Small intestine (tissue), 7 donors: ENCODE data around the gene SLC12A7. TPM values are rescaled to one million over a fixed set of nuclear protein-coding genes. Genes with fewer than 3 reads are reported as not detected.
"Not testable (repeated sequence)": the region's sequence is repeated elsewhere in the genome, so short reads cannot be mapped to it uniquely, and the experiment has no call there.

Experiments
- DNase-seq, 2 donors: peaks; one replicate each; pipeline versions ENCODE4 v3.0.0 to v3.0.0-alpha.2; 2013
- FAIRE-seq: peaks from 2 replicates; lab custom pipeline; 2012; peaks lifted over from hg19 to GRCh38; lab: Jason Lieb, UNC
- H3K27ac ChIP-seq, 3 donors: one replicate each; pipeline ENCODE4 v1.5.1; 2013; ENCODE audit warnings: low read length in 2 of 3, mild to moderate bottlenecking in 2 of 3, control low read depth in 1 of 3, inconsistent platforms in 1 of 3, low read depth in 1 of 3, moderate library complexity in 1 of 3
- H3K27me3 ChIP-seq, 3 donors: one replicate each; pipeline ENCODE4 v1.6.1; 2013; ENCODE audit warnings: low read length in 3 of 3, inconsistent platforms in 1 of 3; ENCODE audit not compliant: control insufficient read depth in 3 of 3, insufficient read depth in 3 of 3
- H3K36me3 ChIP-seq, 3 donors: one replicate each; pipeline ENCODE4 v1.6.1; 2013; ENCODE audit warnings: low read length in 3 of 3, inconsistent platforms in 1 of 3, low read depth in 1 of 3, mild to moderate bottlenecking in 1 of 3, moderate library complexity in 1 of 3; ENCODE audit not compliant: control insufficient read depth in 3 of 3, insufficient read depth in 2 of 3
- H3K4me1 ChIP-seq, 3 donors: one replicate each; pipeline ENCODE4 v1.6.1; 2013; ENCODE audit warnings: low read length in 2 of 3, inconsistent platforms in 1 of 3, low read depth in 1 of 3, mild to moderate bottlenecking in 1 of 3, moderate library complexity in 1 of 3; ENCODE audit not compliant: control insufficient read depth in 3 of 3, insufficient read depth in 2 of 3
- H3K4me3 ChIP-seq, 3 donors: one replicate each; pipeline ENCODE4 v1.5.1; 2013; ENCODE audit warnings: low read length in 3 of 3, control low read depth in 1 of 3, inconsistent platforms in 1 of 3, low read depth in 1 of 3, mild to moderate bottlenecking in 1 of 3, moderate library complexity in 1 of 3
- H3K9me3 ChIP-seq, 2 donors: one replicate each; pipeline ENCODE4 v1.6.1; 2013; ENCODE audit warnings: low read depth in 1 of 2, low read length in 1 of 2; ENCODE audit not compliant: control insufficient read depth in 2 of 2, insufficient read depth in 1 of 2
- WGBS, 3 donors: extraction: QIAGEN DNeasy Blood & Tissue Kit; methylation state at CpG; one replicate each; pipeline ENCODE4 v1.1.7; 2013; 5-methylcytosine and 5-hydroxymethylcytosine counted together
- polyA plus RNA-seq, 4 donors: library from polyadenylated mRNA; stranded (reverse) in 3 of 4; unstranded in 1 of 4; fragments of 200-250 nt in 3 of 4; fragments of 120-200 nt in 1 of 4; gene quantifications; one replicate each; pipeline versions ENCODE4 v1.2.1 to v1.2.3, GENCODE V29; 2013
- donor health status: healthy with polysubstance abuse.
- donor health status: control.
- donor health status: control.
- donor health status: Bipolar disorder and iron deficiency.
- donor health status: healthy.

SLC12A7 gene
- polyA plus RNA-seq, 4 donors = 32.7 to 79.9 (median 44.5) TPM

DNA sequence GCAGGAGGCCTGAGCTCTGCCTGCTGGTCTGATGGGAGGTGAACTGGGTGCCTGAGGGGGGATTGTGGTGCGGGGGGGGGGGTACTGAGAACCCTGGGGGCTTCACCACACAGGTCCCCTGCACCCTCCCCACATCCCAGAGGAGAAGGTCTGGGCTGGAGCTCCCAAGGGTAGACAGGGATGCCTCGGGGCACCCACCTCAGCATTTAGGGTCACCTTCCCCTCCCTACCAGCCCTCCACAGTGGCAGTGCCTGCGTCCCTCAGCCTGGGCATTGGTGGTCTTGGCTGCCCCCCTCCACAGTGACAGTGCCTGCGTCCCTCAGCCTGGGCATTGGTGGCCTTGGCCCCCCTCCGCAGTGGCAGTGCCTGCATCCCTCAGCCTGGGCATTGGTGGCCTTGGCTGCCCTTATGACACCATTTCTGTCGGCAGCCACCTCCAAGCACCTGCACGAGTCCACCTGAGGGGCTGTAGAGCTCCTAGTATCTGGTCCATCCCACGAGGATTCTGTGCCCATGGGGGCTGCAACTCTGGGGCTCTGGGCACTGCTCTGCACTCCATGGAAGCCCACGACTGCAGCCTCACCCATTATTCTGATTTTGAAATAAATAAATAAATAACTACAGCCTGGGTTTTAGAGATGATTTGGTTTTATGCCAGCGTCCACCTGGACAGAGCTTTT is 81.8 kb downstream of the SLC12A7 start:
- H3K27me3 ChIP-seq = no peaks in the 10 kb centered on the region
- no peak for FAIRE-seq
- WGBS, 3 donors = 85 to 92% (median 86%) methylated on average over 9 to 10 of the region's 10 CpGs

DNA sequence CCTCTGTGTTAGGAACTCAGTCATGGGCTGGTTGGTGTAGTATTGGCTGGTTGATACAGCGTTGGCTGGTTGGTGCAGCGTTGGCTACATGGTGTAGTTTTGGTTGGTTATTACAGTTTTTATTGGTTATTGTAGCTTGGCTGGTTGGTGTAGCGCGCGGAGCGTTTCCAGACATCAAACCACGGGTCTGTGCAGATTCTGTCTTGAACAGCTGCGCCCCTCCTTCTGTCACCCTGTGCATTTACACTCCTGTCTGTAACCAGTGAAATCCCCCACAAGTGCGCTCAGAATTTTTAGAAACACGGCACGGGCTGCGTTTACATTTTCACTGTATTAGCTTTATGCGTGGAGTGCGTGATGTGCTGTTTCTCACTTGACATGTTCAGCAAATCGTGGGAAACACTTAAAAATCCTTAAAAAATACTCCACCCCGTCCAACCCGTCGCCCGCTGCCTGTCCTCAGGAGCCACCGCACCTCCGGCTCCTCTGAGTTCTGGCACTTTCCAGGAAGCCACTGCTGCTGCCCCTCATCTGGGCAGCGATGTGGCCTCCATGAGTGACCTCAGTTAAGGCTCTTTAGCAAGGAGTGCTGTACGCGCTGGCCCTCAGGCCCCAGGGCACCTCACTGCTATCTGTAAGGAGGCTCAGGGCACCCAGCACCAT is 82.5 kb downstream of the SLC12A7 start:
- Histone ChIP-seq H3K4me3 (no peak overlapping the region), H3K27ac (no peak overlapping the region), H3K4me1 (no peaks in the 10 kb centered on the region), H3K27me3 (no peaks in the 10 kb centered on the region), H3K36me3 (peaks cover 0 to 43% (median 0%) of the 10 kb centered on the region in 3 donors), H3K9me3 (no peaks in the 10 kb centered on the region)
- 87 to 91% (median 88%) methylated on average over 24 of the region's 24 CpGs for WGBS, 3 donors
- DNase-seq = no peak
- FAIRE-seq = no peak

More for the DNA sequence above, 81.8 kb downstream of the SLC12A7 start:
- Histone ChIP-seq H3K27ac (no peak overlapping the region), H3K4me3 (no peak overlapping the region), H3K36me3 (peaks cover 0 to 48% (median 0%) of the 10 kb centered on the region in 3 donors), H3K9me3 (no peaks in the 10 kb centered on the region), H3K4me1 (no peaks in the 10 kb centered on the region)
- DNase-seq = no peak

DNA sequence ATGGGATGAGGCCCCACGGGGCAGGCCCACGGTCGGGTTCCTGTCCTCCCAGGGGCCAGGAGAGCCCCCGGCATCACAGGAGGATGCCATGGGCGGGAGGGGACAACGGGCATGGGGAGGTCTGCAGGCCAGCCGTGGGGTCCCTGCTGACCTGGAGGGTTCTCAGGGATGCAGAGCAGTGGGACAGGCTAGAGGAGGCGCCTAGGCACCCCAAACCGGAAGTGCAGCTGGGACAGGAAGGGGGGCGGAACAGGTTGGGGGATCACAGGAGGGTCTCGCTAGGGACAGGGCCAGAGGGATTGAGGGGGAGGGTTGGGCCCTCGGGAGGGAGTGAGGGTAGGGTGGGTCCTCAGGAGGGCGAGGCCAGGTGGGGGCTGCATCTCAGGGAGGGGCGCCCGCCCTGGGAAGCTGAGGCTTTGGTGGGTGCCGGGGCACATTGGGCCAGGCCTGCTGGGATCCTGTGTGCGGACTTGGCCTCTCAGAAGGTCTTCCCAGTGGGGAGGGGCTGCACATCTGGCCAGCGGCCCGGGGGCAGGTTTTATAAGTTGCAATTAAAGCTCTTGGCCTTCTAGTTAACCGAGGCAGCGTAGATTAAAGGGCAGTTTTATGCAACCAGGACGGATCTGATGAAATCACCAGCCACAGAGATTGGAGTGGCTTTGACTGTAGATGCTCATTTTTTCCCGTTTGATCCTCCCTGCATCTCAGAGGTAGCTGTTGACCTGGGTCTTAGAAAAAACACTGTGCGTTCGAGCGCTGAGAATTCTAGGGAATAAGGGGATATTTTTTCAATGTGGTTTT is 83.2 kb downstream of the SLC12A7 start:
- no peaks in the 10 kb centered on the region for H3K9me3 ChIP-seq
- H3K27me3 ChIP-seq = no peaks in the 10 kb centered on the region
- no peak overlapping the region for H3K27ac ChIP-seq
- no peak overlapping the region for H3K4me3 ChIP-seq
- no peaks in the 10 kb centered on the region for H3K4me1 ChIP-seq
- peaks cover 0 to 36% (median 0%) of the 10 kb centered on the region in 3 donors for H3K36me3 ChIP-seq
- FAIRE-seq = no peak
- WGBS, 3 donors = 77 to 83% (median 79%) methylated on average over 25 to 26 of the region's 26 CpGs
- no peak for DNase-seq

DNA sequence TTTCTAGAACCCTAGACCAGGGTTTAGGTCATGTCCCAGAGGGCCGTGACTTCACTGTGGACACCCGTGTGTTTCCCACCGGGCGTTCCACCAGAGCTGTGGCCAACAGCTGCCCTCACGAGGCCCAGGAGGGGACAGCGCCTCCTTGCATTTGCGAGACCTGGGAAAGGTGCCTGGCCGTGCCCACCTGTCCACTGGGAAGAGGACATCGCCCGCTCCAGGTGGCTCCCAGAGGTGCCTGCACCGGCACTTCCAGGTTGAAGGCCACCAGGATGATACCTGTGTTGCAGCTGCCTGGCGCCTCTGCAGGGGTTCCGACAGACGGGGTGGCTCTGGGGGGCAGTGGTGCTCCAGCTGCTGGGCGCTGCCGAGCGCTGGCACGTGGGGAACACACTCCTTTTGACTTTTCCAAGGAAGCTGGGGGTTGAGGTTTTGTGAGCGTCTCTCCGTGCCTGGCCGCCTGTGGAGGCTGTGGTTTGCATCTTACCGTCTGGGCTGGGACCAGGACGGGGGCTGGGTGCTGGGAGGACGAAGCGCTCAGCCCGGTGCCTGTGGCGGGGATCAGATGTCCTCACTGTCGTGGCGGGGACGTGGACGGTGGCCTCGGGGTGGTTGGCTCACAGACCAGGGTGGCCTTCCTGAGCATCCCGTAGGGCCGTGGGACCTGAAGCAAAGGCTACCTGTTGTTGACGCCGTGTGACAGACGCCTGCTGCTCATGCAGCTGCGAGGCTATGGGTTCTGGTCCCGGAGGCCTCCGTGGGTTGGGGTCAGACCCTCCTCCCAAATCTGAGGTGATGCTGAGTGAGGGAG is 84.0 kb downstream of the SLC12A7 start:
- Histone ChIP-seq H3K27ac (no peak overlapping the region), H3K4me3 (no peak overlapping the region), H3K36me3 (peaks cover 0 to 29% (median 0%) of the 10 kb centered on the region in 3 donors), H3K9me3 (no peaks in the 10 kb centered on the region), H3K27me3 (no peaks in the 10 kb centered on the region), H3K4me1 (no peaks in the 10 kb centered on the region)
- DNase-seq (no peak), FAIRE-seq (no peak)
- 84 to 90% (median 86%) methylated on average over 37 to 40 of the region's 40 CpGs for WGBS, 3 donors

DNA sequence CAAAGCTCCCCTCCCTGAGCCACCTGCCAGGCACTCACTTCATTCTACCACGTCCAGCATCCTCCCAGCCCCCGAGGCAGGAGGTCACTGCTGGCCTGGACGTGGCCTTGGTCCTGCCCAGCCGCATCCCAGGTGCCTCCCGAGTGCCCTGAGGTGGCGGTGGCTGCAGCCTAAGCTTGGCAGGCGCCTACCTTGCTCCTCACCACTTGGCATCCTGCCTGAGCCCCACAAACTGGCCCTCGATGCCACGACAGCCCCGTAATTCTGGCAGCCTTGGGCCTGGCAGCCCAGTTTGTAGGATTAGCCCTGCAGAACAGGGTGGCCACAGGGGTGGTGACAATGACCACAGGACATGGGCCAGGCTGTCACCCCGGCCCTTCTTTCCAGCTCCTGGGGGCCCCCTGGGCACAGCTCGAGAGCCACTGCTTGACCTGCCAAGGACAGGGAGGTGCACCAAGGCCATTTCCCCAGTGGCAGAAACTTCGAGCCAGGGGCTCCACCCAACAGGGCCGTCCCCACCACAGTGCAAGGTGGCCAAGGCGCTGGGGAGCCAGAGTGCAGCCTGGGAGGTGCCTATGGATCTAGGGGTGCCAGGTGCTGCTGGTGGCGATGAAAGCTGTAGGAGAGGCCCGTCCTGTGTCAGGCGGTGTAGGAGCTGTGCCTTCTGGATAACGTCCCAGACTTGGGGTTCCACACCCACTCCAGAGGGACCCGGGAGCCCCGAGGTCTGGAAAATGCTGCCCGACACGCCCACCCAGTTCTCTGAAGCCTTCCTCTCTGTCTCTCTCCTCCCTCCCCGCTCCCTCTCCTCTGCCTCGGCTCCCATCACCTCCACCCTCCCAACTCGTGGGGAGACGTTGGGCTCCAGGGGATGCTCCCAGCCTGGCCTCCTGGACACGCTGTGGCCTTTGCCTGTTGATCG is 84.9 kb downstream of the SLC12A7 start:
- H3K36me3 ChIP-seq = peaks cover 0 to 20% (median 0%) of the 10 kb centered on the region in 3 donors
- WGBS, 3 donors = 58 to 80% (median 64%) methylated on average over 27 to 29 of the region's 29 CpGs
- no peak for FAIRE-seq
- no peaks in the 10 kb centered on the region for H3K9me3 ChIP-seq
- H3K4me3 ChIP-seq = no peak overlapping the region
- H3K4me1 ChIP-seq = no peaks in the 10 kb centered on the region
- no peak for DNase-seq
- H3K27me3 ChIP-seq = no peaks in the 10 kb centered on the region
- no peak overlapping the region for H3K27ac ChIP-seq

DNA sequence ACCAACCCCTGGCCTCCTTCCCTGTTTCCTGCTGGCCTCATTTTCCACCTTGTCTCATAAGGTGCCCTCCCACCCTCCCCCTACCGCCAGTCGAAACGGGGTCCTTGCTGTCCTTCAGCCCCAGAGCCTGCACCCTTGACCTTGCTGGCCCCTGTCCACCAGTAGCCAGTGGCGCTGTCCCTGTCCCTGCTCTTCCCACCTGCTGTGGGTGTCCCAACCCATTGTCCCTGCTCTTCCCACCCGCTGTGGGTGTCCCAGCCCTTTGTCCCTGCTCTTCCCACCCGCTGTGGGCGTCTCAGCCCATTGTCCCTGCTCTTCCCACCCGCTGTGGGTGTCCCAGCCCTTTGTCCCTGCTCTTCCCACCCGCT is 89.9 kb downstream of the SLC12A7 start:
- DNase-seq, H3K4me3 ChIP-seq, H3K9me3 ChIP-seq, FAIRE-seq, H3K27me3 ChIP-seq: not testable (repeated sequence)
- WGBS, 3 donors = 52 to 75% (median 74%) methylated on average over 4 to 9 of the region's 9 CpGs
- peaks cover 0 to 24% (median 0%) of the 10 kb centered on the region in 3 donors for H3K36me3 ChIP-seq
- H3K4me1 ChIP-seq = peaks cover 0 to 16% (median 0%) of the 10 kb centered on the region in 3 donors
- peak overlapping the region in 1 of 3 donors; percentile 78 for H3K27ac ChIP-seq

DNA sequence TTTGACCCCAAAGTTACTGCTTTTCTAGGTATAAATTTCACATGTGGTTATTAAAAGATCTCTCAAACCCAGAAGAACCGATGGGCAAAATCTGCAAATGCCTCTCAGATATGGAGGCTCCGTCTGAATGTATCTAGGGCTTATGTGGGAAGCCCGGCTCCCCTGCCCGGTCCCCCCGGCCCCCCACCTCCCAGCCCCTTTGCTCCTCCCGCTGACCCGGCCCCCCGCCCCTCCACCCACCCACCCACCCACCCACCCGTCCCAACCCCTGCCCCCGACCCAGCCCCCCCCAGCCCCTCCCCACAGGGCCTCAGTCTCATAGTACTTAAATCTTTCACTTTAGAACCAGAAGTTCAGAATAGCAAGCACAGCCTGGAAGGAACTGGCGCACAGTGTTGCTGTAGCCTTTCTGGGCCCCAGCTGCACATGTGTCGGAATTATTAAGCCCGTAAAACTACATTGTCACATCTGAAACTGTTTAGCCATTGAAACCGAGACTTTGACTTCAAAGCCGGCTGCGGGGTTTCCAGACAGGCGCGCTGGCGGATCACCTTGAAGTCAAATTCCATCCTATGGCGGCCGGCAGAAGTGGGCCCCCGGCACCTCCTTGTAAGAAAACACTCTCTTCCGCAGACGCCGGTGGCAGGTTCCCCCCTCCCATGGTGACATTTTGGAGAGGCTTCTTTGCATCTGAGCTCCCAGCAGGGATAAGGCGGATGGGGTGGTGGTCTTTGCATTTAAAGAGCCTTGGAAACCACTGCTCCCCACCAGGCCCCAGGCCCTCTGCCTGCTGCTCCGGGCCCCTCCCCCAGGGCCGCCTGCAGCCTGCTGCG is 90.5 kb downstream of the SLC12A7 start:
- peaks cover 0 to 30% (median 0%) of the 10 kb centered on the region in 3 donors for H3K36me3 ChIP-seq
- H3K27ac ChIP-seq = peak overlapping the region in 1 of 3 donors; percentile 71
- FAIRE-seq = no peak
- H3K4me3 ChIP-seq = no peak overlapping the region
- 20 to 48% (median 36%) methylated on average over 23 to 29 of the region's 29 CpGs for WGBS, 3 donors
- H3K9me3 ChIP-seq = no peaks in the 10 kb centered on the region
- DNase-seq = peak in 1 of 2 donors; percentile 89
- peaks cover 0 to 16% (median 0%) of the 10 kb centered on the region in 3 donors for H3K4me1 ChIP-seq
- no peaks in the 10 kb centered on the region for H3K27me3 ChIP-seq
